Erythroblast (primary cell): ENCODE results near the gene REEP3.

Experiments
- GATA1 ChIP-seq: IDR thresholded peaks from 2 replicates; pipeline ENCODE4 v1.6.1; 2011; ENCODE audit warnings: low read depth, mild to moderate bottlenecking, control low read depth, low read length, moderate library complexity
- POLR2A ChIP-seq: IDR thresholded peaks from 2 replicates; pipeline ENCODE4 v1.6.1; 2011; ENCODE audit warnings: mild to moderate bottlenecking, low read length

DNA sequence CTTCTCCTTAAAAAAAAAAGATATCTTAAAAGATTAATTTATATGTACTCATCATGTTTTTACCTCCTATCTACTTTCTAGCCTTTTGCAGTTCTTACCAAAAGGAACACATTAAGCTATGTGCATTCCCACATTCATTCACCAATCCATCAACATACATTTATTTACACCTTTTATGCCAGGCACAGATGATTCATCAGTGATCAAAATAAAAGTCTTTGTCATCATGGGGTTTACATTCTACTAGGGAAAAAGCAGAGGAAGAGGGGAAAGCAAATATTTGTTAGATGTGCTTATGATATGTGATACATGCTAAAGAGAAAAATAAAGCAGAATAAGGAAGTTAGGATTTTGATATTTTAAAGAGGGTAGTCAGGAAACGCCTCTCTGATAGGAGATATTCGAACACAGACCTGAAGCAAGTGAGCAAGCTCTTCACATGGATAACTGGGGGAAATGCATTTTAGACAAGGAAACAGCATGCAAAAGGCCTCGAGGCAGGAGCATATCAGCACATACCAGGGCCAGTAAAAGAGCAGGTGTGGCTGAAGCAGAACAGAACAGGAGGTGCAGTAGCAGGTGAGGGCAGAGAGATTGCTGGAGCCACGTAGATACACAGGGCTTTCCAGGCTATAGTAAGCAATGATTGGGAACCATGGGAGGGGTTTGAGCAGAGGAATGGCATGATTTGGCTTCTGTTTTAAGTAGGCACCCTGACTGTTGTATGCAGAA is 67.4 kb downstream of the REEP3 start:
- TF ChIP-seq POLR2A (no peak), GATA1 (no peak)
